ENCODE measurements around the gene P4HA1. TPM values are rescaled to one million over a fixed set of nuclear protein-coding genes. Genes with fewer than 3 reads are reported as not detected.
"Not testable (repeated sequence)": the region's sequence is repeated elsewhere in the genome, so short reads cannot be mapped to it uniquely, and the experiment has no call there.

P4HA1 gene
- total and polyA plus RNA-seq, 9 of the 15 experiments (the other 6 are each of a cell fraction or from before 2014, with no cell fraction given): 20.2 to 177 (median 28.6) TPM

DNA sequence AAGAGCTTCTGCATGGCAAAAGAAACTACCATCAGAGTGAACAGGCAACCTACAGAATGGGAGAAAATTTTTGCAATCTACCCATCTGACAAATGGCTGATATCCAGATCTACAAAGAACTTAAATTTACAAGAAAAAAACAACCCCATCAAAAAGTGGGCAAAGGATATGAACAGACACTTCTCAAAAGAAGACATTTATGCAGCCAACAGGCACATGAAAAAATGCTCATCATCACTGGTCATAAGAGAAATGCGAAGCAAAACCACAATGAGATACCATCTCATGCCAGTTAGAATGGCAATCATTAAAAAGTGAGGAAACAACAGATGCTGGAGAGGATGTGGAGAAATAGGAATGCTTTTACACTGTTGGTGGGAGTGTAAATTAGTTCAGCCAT is 70.0 kb downstream of the P4HA1 start:
- TF ChIP-seq, protein P1, sequence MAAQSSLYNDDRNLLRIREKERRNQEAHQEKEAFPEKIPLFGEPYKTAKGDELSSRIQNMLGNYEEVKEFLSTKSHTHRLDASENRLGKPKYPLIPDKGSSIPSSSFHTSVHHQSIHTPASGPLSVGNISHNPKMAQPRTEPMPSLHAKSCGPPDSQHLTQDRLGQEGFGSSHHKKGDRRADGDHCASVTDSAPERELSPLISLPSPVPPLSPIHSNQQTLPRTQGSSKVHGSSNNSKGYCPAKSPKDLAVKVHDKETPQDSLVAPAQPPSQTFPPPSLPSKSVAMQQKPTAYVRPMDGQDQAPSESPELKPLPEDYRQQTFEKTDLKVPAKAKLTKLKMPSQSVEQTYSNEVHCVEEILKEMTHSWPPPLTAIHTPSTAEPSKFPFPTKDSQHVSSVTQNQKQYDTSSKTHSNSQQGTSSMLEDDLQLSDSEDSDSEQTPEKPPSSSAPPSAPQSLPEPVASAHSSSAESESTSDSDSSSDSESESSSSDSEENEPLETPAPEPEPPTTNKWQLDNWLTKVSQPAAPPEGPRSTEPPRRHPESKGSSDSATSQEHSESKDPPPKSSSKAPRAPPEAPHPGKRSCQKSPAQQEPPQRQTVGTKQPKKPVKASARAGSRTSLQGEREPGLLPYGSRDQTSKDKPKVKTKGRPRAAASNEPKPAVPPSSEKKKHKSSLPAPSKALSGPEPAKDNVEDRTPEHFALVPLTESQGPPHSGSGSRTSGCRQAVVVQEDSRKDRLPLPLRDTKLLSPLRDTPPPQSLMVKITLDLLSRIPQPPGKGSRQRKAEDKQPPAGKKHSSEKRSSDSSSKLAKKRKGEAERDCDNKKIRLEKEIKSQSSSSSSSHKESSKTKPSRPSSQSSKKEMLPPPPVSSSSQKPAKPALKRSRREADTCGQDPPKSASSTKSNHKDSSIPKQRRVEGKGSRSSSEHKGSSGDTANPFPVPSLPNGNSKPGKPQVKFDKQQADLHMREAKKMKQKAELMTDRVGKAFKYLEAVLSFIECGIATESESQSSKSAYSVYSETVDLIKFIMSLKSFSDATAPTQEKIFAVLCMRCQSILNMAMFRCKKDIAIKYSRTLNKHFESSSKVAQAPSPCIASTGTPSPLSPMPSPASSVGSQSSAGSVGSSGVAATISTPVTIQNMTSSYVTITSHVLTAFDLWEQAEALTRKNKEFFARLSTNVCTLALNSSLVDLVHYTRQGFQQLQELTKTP (IDR thresholded peaks at IDR 0.05; ENCODE audit: low read depth in 1 of 2, partially characterized antibody in 2 of 2): peak in 1 of 2 experiments; percentile 51
- H3K79me2 ChIP-seq (ENCODE audit: control insufficient read depth, insufficient read depth, low read length); H3K9me3 ChIP-seq (replicated peaks; ENCODE audit: control insufficient read depth, insufficient read depth, low read depth, low read length); CTCF ChIA-PET (ENCODE audit: low intra/inter-chr PET ratio); H2AFZ ChIP-seq (ENCODE audit: low read depth, low read length); intact Hi-C loops (cut with micrococcal nuclease); H3K27me3 ChIP-seq (ENCODE audit: control insufficient read depth in 2 of 2, insufficient read depth in 2 of 2, low read length in 2 of 2); H3K27ac ChIP-seq (ENCODE audit: extremely low read depth, low read depth, low read length); in situ Hi-C loops (cut with MboI); FAIRE-seq; H3K4me1 ChIP-seq (replicated peaks in 1 of 2; ENCODE audit: control insufficient read depth in 2 of 2, insufficient read depth in 2 of 2, low read length in 2 of 2); H3K9me1 ChIP-seq (ENCODE audit: control insufficient read depth, insufficient read depth, low read length); H3K4me3 ChIP-seq; H4K20me1 ChIP-seq (replicated peaks; ENCODE audit: control insufficient read depth, insufficient read depth, low read length); H3K9ac ChIP-seq (ENCODE audit: insufficient read depth in 1 of 2, low read depth in 2 of 2, low read length in 2 of 2); POLR2A ChIA-PET; ATAC-seq; H3K4me2 ChIP-seq (ENCODE audit: insufficient read depth, low read length); BruUV-seq (replicated peaks); DNase-seq (ENCODE audit: extremely low read depth in 1 of 4, low spot score in 3 of 4): not testable (repeated sequence)
- peaks cover 33% of the 10 kb centered on the region for H3K36me3 ChIP-seq (ENCODE audit: control insufficient read depth, insufficient read depth, low read length)
- 93% methylated on average over 1 of the region's 1 CpG for WGBS (ENCODE audit: insufficient coverage, low coverage, missing lambda C conversion rate)
